ENCODE results near the gene RGL3.
"Not testable (repeated sequence)": the region's sequence is repeated elsewhere in the genome, so short reads cannot be mapped to it uniquely, and the experiment has no call there.

The RGL3 gene

GRCh38 chr19:11418549-11419506 is at the start of gene RGL3:
RGL3 (minus strand) TSS chr19:11419314; CDS start chr19:11419278, 36 bp downstream.
- no peak for DNase-seq

GRCh38 chr19:11468266-11468845 is 49.2 kb upstream of the RGL3 start:
- not testable (repeated sequence) for DNase-seq

- no peak for DNase-seq
Measured at GRCh38 chr19:11465600-11465999, 46.5 kb upstream of the RGL3 start.

- DNase-seq = no peak
Measured at GRCh38 chr19:11464333-11465265, 45.5 kb upstream of the RGL3 start.

GRCh38 chr19:11463391-11463790 is 44.3 kb upstream of the RGL3 start:
- DNase-seq = no peak

- DNase-seq = no peak
Measured at GRCh38 chr19:11461453-11461852, 42.3 kb upstream of the RGL3 start.

- DNase-seq = peak; percentile 34
Measured at GRCh38 chr19:11460207-11460606, 41.1 kb upstream of the RGL3 start.

- not testable (repeated sequence) for DNase-seq
Measured at GRCh38 chr19:11458912-11459311, 39.8 kb upstream of the RGL3 start.

GRCh38 chr19:11458236-11458900 is 39.3 kb upstream of the RGL3 start:
- no peak for DNase-seq

- no peak for DNase-seq
Measured at GRCh38 chr19:11457831-11458230, 38.7 kb upstream of the RGL3 start.

GRCh38 chr19:11457115-11457514 is 38.0 kb upstream of the RGL3 start:
- no peak for DNase-seq

- DNase-seq = no peak
Measured at GRCh38 chr19:11456659-11457058, 37.5 kb upstream of the RGL3 start.

GRCh38 chr19:11455233-11455554 is 36.1 kb upstream of the RGL3 start:
- DNase-seq = not testable (repeated sequence)

GRCh38 chr19:11453468-11454341 is 34.6 kb upstream of the RGL3 start:
- peak; percentile 40 for DNase-seq

GRCh38 chr19:11452620-11453310 is 33.7 kb upstream of the RGL3 start:
- no peak for DNase-seq

GRCh38 chr19:11451871-11452619 is 32.9 kb upstream of the RGL3 start:
- DNase-seq = no peak

GRCh38 chr19:11451327-11451870 is 32.3 kb upstream of the RGL3 start:
- no peak for DNase-seq

GRCh38 chr19:11450570-11451326 is 31.6 kb upstream of the RGL3 start:
- no peak for DNase-seq

GRCh38 chr19:11448923-11449554 is 29.9 kb upstream of the RGL3 start:
- no peak for DNase-seq

All from stimulated activated CD8-positive, alpha-beta memory T cell treated with anti-CD3 and anti-CD28 coated beads, Interleukin-4, amount 100 ng/mL, for 48 hours (primary cell).